AG09309 (cell line): ENCODE measurements around the gene TRMT61B.

Experiments used
- DNase-seq: peaks from one replicate; pipeline ENCODE4 v3.0.0-alpha.2; 2010; ENCODE audit warnings: low read depth
- H3K4me3 ChIP-seq: 2 replicates; pipeline ENCODE4 v1.5.1; 2011; ENCODE audit warnings: mild to moderate bottlenecking, low read depth, low read length, moderate library complexity; ENCODE audit not compliant: control insufficient read depth
- CTCF ChIP-seq: IDR thresholded peaks from 2 replicates; pipeline ENCODE4 v1.5.1; 2011; ENCODE audit warnings: mild to moderate bottlenecking, low read depth, low read length, inconsistent platforms; ENCODE audit not compliant: insufficient read depth, control insufficient read depth; ENCODE audit errors: missing control alignments

TRMT61B gene

GRCh38 chr2:28871620-28872019 lies 1.5 kb upstream of the TRMT61B start:
- no peak for DNase-seq
- H3K4me3 ChIP-seq, result no peak overlapping the region
- no peak for TF ChIP-seq CTCF

- H3K4me3 ChIP-seq, result peak overlapping the region; percentile 94
- no peak for DNase-seq
- no peak for TF ChIP-seq CTCF
Measured at GRCh38 chr2:28869494-28870145, 489 bp downstream of the TRMT61B start.

GRCh38 chr2:28868611-28869010 lies 1.5 kb downstream of the TRMT61B start:
- peak overlapping the region; percentile 14 for H3K4me3 ChIP-seq
- DNase-seq, result no peak
- TF ChIP-seq CTCF, result no peak

- DNase-seq, result no peak
- no peak overlapping the region for H3K4me3 ChIP-seq
- no peak for TF ChIP-seq CTCF
Measured at GRCh38 chr2:28855977-28856376, 14.1 kb downstream of the TRMT61B start.

GRCh38 chr2:28855193-28855592 lies 14.9 kb downstream of the TRMT61B start:
- no peak overlapping the region for H3K4me3 ChIP-seq
- no peak for TF ChIP-seq CTCF
- no peak for DNase-seq

GRCh38 chr2:28842042-28842441 lies 28.1 kb downstream of the TRMT61B start:
- no peak for DNase-seq
- TF ChIP-seq CTCF, result no peak
- H3K4me3 ChIP-seq, result no peak overlapping the region

- DNase-seq, result no peak
- H3K4me3 ChIP-seq, result no peak overlapping the region
- TF ChIP-seq CTCF, result no peak
Measured at GRCh38 chr2:28838971-28839370, 31.1 kb downstream of the TRMT61B start.
